HepG2 (cell line): Measurements from ENCODE around the gene IRF5. TPM values are rescaled to one million over a fixed set of nuclear protein-coding genes. Genes with fewer than 3 reads are reported as not detected.

Experiments used
- ARID2 ChIP-seq: sonication (generic); formaldehyde crosslinking; IDR thresholded peaks from 2 replicates; pipeline ENCODE4 v1.8.1; 2022; ENCODE audit warnings: mild to moderate bottlenecking, missing genetic modification reagents, borderline replicate concordance
- ARID4A ChIP-seq: sonication (generic); formaldehyde crosslinking; IDR thresholded peaks from 2 replicates; pipeline ENCODE4 v1.5.0; 2020; ENCODE audit warnings: mild to moderate bottlenecking, missing genetic modification reagents, borderline replicate concordance
- DMAP1 ChIP-seq: IDR thresholded peaks from 2 replicates; pipeline ENCODE4 v1.6.1; 2016
- DR1 ChIP-seq: sonication (generic); formaldehyde crosslinking; IDR thresholded peaks from 2 replicates; pipeline ENCODE4 v1.8.0; 2021; ENCODE audit warnings: mild to moderate bottlenecking, missing genetic modification reagents, inconsistent platforms
- E2F2 ChIP-seq: sonication (generic); formaldehyde crosslinking; IDR thresholded peaks from 2 replicates; pipeline ENCODE4 v1.4.0; 2020; ENCODE audit warnings: missing genetic modification reagents, borderline replicate concordance
- EZH2 ChIP-seq: conservative IDR thresholded peaks from 2 replicates; pipeline ENCODE4 v1.6.1; 2012; ENCODE audit warnings: mild to moderate bottlenecking, low read depth, low read length, moderate library complexity
- FOXO1 ChIP-seq: sonication (generic); formaldehyde crosslinking; IDR thresholded peaks from 2 replicates; pipeline ENCODE4 v1.4.0; 2020; ENCODE audit warnings: missing genetic modification reagents
- HBP1 ChIP-seq: IDR thresholded peaks from 2 replicates; pipeline ENCODE4 v1.6.1; 2016; ENCODE audit warnings: low read depth, control low read depth
- JUNB ChIP-seq: sonication (generic); formaldehyde crosslinking; IDR thresholded peaks from 2 replicates; pipeline ENCODE4 v1.8.0; 2022; ENCODE audit warnings: missing genetic modification reagents, mild to moderate bottlenecking, borderline replicate concordance
- KMT2B ChIP-seq: IDR thresholded peaks from 2 replicates; pipeline ENCODE4 v1.6.1; 2016; ENCODE audit warnings: missing genetic modification reagents, missing compliant biosample characterization
- NFIC ChIP-seq: IDR thresholded peaks from 2 replicates; pipeline ENCODE4 v1.6.1; 2012; ENCODE audit warnings: mild to moderate bottlenecking, low read length, inconsistent platforms
- POGZ ChIP-seq: sonication (generic); formaldehyde crosslinking; IDR thresholded peaks from 2 replicates; pipeline ENCODE4 v1.4.0; 2020; ENCODE audit warnings: mild to moderate bottlenecking, missing genetic modification reagents
- SOX13 ChIP-seq, 3 experiments: fragments of 450-650 bp in 1 of 3; sonication (generic) in 1 of 3; formaldehyde crosslinking in 1 of 3; IDR thresholded peaks in 2 of 3; conservative IDR thresholded peaks in 1 of 3; 2 replicates each; pipeline versions ENCODE4 v1.5.0 to v1.6.1; 2016 to 2020; ENCODE audit warnings: antibody characterized with exemption in 1 of 3, mild to moderate bottlenecking in 1 of 3, missing compliant biosample characterization in 1 of 3, missing genetic modification reagents in 1 of 3, moderate library complexity in 1 of 3
- SRY ChIP-seq: sonication (generic); formaldehyde crosslinking; IDR thresholded peaks from 2 replicates; pipeline ENCODE4 v1.8.0; 2022; ENCODE audit warnings: mild to moderate bottlenecking, missing genetic modification reagents
- ZFP82 ChIP-seq: sonication (generic); formaldehyde crosslinking; IDR thresholded peaks from 2 replicates; pipeline ENCODE4 v1.5.1; 2020; ENCODE audit warnings: mild to moderate bottlenecking, missing genetic modification reagents, borderline replicate concordance
- ZFY ChIP-seq: sonication (generic); formaldehyde crosslinking; IDR thresholded peaks from 2 replicates; pipeline ENCODE4 v1.4.0; 2020; ENCODE audit warnings: missing genetic modification reagents
- ZNF180 ChIP-seq: sonication (generic); formaldehyde crosslinking; IDR thresholded peaks from 2 replicates; pipeline ENCODE4 v1.4.0; 2020; ENCODE audit warnings: low read depth, missing genetic modification reagents, borderline replicate concordance
- ZNF335 ChIP-seq: sonication (generic); formaldehyde crosslinking; IDR thresholded peaks from 2 replicates; pipeline ENCODE4 v1.4.0; 2020; ENCODE audit warnings: missing genetic modification reagents
- ZNF772 ChIP-seq: sonication (generic); formaldehyde crosslinking; IDR thresholded peaks from 2 replicates; pipeline ENCODE4 v1.5.0; 2020; ENCODE audit warnings: mild to moderate bottlenecking, missing genetic modification reagents
- ZZZ3 ChIP-seq: sonication (generic); formaldehyde crosslinking; IDR thresholded peaks from 2 replicates; pipeline ENCODE4 v1.4.0; 2020; ENCODE audit warnings: missing genetic modification reagents, mild to moderate bottlenecking, borderline replicate concordance
- polyA plus RNA-seq, 8 experiments: library from polyadenylated mRNA; depleted of rRNA in 3 of 8; stranded (reverse) in 7 of 8; unstranded in 1 of 8; fragments of >200 nt; fragmentation: Illumina TruSeq in 4 of 8; extraction: Trizol in 4 of 8; gene quantifications; 2 replicates each; pipeline versions ENCODE4 v1.2.1 to v1.2.3, GENCODE V29; 2011 to 2016; ENCODE audit warnings: low read depth in 4 of 8, missing spikeins in 1 of 8, mixed read lengths in 1 of 8; ENCODE audit not compliant: insufficient read depth in 1 of 8
- total RNA-seq, 5 experiments: library from RNA; depleted of rRNA; stranded (reverse); fragments of >200 nt; fragmentation: Illumina TruSeq; extraction: Trizol; gene quantifications; 2 replicates each; pipeline ENCODE4 v1.2.3, GENCODE V29; 2016; ENCODE audit warnings: low read depth in 1 of 5

IRF5 gene
- total and polyA plus RNA-seq, 2 of the 13 experiments (the other 11 are each of a cell fraction or from before 2014, with no cell fraction given): 2.0 to 2.9 TPM

GRCh38 chr7:128937647-128938543 is at the start of gene IRF5 (continued):
- TF ChIP-seq E2F2: no peak
- no peak for TF ChIP-seq SRY (CRISPR knock-in tag)
- no peak for TF ChIP-seq KMT2B (CRISPR knock-in tag)
- TF ChIP-seq ARID2 (CRISPR knock-in tag): no peak
- no peak for TF ChIP-seq NFIC
- TF ChIP-seq FOXO1 (CRISPR knock-in tag): no peak
- 0 out of 2 replicates have a peak, but pooled peaks have one; percentile 15 for TF ChIP-seq POGZ (CRISPR knock-in tag)
- no peak for TF ChIP-seq SOX13 (IDR thresholded peaks at IDR 0.05)
- TF ChIP-seq SOX13 (CRISPR knock-in tag; conservative IDR thresholded peaks at IDR 0.05 in 1 of 2, IDR thresholded peaks at IDR 0.05 in 1 of 2): no peak
- no peak for TF ChIP-seq ZFP82 (CRISPR knock-in tag)
- TF ChIP-seq DR1 (CRISPR knock-in tag): no peak
- TF ChIP-seq EZH2: no peak
- TF ChIP-seq JUNB (CRISPR knock-in tag): no peak
- no peak for TF ChIP-seq ZZZ3 (CRISPR knock-in tag)
- no peak for TF ChIP-seq ZNF180 (CRISPR knock-in tag)
- TF ChIP-seq ZNF335 (CRISPR knock-in tag): no peak
- peak; percentile 45; the same call in 1 of the 2 replicates for TF ChIP-seq ZNF772 (CRISPR knock-in tag)
- TF ChIP-seq ARID4A (CRISPR knock-in tag): peak; percentile 40; the same call in 1 of the 2 replicates
- TF ChIP-seq ZFY (CRISPR knock-in tag): peak; percentile 52
- no peak for TF ChIP-seq DMAP1 (CRISPR knock-in tag)
- TF ChIP-seq HBP1 (CRISPR knock-in tag): no peak
